ENCODE measurements around the gene MFAP2.
"Not testable (repeated sequence)": the region's sequence is repeated elsewhere in the genome, so short reads cannot be mapped to it uniquely, and the experiment has no call there.

MFAP2 gene

DNA sequence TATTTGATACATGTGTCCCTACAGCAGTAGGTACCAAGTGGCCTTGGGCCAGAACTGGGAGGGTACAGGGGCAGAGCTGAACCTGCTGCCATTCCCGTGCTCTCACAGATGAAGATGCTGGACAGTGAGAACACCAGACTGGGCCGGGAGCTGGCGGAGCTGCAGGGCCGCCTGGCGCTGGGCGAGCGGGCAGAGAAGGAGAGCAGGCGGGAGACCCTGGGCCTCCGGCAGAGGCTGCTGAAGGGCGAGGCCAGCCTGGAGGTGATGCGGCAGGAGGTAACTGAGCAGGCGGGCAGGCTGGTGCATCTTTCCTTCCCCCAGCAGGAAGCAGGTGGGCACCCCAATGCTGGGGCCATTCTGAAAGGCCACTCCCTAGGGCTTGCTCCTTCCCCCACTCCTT lies 21.9 kb downstream of the MFAP2 start:
- DNase-seq, result no peak

DNA sequence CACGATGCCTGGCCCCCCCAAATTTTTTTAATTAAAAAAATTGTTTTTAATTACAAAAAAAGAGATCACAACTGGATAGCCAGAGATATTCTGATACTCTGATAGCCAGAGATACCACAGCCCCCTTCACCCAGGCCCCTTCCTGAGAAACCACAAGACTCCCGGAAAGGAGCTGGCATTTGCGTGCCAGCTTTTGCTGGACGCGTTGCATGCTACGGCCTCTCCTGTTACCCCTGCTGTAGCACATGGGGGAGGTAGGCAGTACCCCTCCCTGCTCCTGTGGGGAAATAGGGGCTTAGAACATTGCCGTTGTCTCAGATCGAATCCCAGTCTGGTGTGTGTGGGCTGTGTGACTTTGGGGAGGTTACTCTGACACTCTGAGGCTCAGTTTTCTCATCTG lies 22.7 kb downstream of the MFAP2 start:
- DNase-seq, result no peak

DNA sequence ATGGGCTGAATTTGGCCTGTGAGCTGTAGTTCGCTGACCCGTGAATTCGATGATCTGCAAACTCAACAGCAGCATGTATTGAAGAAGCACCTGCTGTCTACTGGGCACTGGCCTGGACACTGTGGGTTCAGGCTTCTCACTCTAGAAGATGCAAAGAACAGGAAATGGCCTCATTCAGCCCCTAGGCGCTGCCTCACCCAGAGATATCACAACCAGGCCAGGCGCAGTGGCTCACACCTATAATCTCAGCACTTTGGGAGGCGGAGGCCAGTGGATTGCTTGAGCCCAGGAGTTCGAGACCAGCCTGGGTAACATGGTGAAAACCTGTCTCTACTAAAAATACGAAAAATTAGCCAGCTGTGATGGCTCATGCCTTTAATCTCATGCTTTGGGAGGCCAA lies 23.6 kb downstream of the MFAP2 start:
- no peak for DNase-seq

DNA sequence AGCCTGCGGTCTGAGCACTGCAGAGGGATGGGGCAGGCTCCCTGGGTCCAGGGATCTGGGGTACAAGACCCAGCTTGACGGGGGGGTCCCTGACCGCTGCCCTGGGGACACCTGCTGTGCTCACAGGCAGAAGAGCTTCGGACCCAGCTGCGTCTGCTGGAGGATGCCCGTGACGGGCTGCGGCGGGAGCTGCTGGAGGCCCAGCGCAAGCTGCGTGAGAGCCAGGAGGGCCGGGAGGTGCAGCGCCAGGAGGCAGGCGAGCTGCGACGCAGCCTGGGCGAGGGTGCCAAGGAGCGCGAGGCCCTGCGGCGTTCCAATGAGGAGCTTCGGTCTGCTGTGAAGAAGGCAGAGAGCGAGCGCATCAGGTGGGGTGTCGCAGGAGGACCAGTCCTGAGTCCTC lies 25.2 kb downstream of the MFAP2 start:
- no peak for DNase-seq

DNA sequence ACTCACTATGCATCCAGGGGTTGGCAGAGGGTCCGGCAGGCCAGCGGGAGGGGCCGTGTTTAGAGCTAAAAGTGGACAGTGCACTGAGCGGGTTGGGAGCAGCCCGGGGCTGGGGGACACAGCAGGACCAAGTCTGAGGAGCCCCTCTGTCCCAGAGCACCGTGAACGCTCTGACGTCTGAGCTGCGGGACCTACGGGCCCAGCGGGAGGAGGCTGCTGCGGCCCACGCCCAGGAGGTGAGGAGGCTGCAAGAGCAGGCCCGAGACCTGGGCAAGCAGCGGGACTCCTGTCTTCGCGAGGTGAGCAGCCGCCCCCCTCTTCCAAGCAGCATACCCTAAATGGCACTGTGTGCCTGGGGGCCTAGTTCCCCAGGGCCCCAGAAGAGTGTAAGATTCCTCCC lies 25.8 kb downstream of the MFAP2 start:
- DNase-seq, result no peak

DNA sequence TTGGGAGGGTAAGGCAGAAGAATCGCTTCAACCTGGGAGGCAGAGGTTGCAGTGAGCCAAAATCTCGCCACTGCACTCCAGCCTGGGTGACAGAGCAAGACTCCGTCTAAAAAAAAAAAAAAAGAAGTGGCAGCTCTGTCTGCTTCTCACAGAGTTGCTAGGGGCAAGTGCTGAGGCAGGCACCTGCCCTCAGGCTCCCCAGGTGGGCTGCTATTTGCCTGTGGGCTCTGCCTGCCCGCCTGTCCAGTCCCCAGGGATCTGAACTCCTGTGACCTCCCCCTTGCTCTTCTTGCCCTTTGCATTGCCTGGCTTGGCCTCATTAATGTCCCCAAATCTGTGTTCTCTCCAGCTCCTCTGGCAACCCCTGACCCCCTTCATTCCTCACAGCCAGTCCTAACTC lies 28.0 kb downstream of the MFAP2 start:
- not testable (repeated sequence) for DNase-seq

DNA sequence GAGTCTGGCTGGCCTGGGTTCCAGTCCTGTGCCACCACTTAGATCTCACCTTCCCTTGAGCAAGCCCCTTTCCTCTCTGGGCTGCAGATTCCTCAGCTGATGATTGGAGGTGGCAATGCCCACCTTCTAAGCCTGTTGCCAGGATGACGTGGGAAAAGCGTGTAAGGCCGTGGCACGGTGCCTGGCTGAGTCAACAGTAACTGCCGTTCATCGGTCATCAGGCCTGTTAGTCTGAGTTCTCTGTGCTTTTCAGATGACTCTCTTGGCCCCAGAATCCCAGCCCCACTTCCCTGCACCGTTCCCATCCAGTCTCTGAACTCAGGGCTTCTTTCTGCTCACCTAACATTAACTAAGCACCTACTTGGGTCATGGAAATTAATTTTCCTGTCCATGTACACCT lies 31.4 kb downstream of the MFAP2 start:
- DNase-seq, result not testable (repeated sequence)

DNA sequence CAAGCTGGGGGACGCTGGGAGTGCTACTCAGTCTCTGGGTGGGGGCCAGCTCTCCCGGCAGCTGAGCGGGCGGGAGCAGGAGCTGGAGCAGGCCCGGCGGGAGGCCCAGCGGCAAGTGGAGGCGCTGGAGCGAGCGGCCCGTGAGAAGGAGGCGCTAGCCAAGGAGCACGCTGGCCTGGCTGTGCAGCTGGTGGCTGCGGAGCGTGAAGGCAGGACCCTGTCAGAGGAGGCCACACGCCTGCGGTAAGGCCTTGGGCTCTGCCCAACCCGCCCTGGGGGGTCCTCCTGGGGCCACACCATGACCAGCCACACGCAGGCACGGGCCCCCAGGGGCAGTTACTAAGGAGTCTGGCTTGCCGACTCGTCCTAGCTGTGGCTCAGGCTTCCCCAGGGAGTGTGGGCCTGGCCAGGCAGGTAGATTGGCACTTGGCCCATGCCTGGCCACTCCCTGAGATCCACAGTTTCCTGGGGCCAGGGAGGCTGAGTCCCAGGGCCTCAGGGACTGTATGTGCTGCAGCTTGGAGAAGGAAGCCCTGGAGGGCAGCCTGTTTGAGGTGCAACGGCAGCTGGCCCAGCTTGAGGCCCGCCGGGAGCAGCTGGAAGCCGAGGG lies 32.0 kb downstream of the MFAP2 start:
- not testable (repeated sequence) for DNase-seq

DNA sequence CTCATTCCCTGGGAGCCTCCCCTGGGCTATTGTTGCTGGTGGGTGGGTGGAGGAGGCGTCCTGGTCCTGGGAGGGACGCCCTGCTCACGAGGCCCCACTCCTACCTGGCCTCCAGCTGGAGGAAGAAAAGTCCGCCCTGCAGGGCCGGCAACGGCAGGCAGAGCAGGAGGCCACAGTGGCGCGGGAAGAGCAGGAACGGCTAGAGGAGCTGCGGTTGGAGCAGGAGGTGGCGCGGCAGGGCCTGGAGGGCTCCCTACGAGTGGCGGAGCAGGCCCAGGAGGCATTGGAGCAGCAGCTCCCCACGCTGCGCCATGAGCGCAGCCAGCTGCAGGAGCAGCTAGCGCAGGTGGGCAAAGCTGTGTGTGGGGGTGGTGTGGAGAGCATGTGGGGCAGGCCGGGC lies 33.8 kb downstream of the MFAP2 start:
- DNase-seq, result no peak

DNA sequence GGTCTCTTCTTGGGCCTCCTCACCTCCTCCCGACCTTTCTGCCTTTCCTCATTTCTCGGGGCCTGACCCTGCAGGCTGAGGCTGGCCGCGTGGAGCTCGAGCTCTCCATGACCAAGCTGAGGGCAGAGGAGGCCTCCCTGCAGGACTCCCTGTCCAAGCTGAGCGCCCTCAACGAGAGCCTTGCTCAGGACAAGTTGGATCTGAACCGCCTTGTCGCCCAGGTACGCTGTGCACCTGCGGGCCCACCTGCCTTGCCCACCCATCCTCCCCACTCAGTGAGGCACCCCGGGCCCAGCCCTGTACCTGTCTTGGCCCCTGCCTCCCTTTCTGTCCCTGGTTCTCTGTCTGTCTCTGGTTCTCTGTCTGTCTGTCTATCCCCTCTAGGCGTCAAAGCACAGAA lies 34.2 kb downstream of the MFAP2 start:
- DNase-seq, result not testable (repeated sequence)

DNA sequence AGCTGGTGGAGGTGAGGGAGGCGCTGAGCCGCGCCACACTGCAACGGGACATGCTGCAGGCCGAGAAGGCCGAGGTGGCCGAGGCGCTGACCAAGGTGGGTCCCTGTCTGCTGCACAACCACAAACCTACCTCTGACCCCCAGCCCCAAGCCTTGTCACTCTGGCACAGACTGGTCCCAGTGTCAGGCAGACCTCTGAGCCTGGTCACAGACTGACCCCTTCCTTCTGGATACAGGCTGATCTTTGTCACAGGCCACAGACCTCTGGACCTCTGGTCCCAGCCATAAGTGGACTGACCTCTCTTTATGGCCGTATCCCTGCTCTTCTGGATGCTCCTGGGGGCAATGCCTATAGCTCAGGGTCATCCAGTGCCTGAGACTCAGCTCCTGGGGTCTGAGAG lies 34.9 kb downstream of the MFAP2 start:
- not testable (repeated sequence) for DNase-seq

DNA sequence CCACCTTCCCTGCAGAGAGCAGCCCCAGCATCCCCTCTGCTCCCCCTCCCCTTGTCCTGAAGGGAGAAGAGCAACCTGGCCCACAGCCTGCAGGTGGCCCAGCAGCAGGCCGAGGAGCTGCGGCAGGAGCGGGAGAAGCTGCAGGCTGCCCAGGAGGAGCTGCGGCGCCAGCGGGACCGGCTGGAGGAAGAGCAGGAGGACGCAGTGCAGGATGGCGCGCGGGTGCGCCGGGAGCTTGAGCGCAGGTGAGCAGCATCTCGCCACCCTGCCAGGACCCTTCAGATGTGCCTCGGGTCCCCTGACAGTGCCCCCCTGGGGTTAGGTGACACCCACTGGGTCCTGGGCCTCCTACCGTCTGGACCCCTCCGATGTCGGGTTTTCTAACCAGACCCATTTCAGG lies 36.4 kb downstream of the MFAP2 start:
- DNase-seq, result no peak

DNA sequence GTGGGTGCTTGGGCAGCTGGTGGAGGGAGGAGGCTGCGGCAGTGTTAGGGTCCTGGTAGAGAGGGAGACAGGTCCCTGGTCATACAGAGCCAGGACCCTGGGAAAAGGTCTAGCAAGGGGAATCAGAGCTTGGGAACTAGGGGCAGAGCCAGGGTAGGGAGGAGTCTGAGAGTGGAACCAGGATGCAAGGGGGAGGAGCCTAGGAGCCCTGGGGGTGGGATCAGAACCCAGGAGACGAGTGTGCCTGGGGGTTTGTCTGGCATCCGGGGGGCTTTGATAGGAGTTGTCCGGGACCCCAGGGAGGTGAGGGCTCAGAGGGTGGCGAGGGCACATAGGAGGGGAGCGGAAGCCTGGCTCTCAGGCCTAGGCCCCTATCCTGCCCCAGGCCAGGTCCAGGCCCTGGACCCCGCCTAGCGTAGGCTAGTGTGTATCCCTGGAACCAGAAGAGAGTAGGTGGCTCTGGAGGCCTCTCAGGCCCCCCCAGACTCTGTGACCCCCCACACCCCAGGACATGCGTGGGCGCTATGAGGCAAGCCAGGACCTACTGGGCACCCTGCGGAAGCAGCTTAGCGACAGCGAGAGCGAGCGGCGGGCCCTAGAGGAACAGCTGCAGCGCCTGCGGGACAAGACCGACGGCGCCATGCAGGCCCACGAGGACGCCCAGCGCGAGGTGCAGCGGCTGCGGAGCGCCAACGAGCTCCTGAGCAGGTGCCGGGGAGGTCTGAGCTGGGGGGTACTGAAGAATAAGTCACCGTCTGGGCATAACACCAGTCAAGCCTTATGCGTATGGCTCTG lies 40.8 kb downstream of the MFAP2 start:
- not testable (repeated sequence) for DNase-seq

DNA sequence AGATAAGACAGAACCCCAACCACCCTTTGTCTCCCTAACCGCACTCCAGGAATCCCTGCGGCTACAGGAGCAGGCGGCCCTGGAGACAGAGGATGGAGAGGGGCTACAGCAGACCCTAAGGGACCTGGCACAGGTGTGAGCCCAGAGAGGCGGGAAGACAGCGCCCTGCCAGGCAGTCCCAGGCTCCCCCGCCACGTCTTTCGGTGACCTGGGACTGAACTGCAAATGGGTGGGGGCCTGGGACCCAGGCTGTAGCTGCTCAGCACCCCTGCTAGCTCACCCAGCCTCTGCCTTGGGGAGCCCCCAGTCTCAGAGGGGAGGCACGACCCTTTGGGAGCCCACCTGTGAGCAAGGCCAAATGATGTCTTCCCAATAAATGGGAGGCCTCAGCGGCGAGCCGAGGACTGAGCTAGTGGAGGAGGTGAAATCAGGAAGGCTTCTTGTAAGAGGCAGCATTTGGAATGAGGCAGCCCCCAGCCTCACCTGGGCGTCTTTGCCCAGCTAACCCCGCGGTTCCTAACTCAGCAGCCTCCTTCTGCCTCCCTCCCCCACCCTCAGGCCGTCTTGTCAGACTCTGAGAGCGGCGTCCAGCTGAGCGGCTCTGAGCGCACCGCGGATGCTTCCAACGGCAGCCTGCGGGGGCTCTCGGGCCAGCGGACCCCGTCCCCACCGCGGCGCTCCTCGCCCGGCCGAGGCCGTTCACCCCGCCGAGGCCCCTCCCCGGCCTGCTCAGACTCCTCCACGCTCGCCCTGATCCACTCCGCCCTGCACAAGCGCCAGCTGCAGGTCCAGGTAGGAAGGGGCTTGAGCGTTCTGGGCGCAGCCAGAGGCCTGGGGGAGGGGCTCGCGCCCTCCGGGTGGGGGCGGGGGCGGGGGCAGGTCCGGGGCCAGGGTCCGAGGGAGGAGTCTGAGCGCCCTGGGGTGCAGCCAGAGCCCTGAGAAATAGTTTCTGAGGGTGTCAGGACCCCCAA lies 41.8 kb downstream of the MFAP2 start:
- no peak for DNase-seq

DNA sequence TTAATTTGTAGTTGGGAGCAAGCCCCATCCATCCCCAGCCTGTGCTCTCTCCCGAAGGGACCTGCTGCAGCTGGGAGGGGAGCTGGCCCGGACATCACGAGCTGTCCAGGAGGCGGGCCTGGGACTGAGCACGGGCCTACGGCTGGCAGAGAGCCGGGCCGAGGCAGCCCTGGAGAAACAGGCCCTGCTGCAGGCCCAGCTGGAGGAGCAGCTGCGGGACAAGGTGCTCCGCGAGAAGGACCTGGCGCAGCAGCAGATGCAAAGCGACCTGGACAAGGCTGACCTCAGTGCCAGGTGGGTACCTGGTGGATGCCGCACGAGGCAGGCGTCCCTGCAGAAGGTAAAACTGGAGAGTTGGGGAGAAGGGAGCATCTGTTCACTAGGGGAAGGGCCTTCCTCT lies 43.8 kb downstream of the MFAP2 start:
- not testable (repeated sequence) for DNase-seq

DNA sequence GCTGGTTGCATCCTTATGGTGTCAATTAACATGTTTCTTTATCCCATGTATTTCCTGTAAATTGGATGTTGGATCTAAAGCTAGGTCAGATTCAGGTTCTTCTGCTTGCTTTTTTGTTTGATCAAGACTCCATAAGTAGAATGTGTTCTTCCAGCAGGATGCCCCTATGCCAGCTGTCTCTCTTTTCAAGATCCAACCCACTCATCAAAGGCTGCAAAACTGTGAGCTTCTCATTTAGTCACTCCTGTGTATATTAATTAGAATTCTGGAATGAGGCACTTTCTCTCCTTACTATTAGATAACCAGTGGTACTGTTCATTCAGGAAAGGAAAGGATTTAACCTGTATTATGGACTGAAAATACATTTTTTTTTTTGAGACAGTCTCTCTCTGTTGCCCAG lies 46.5 kb downstream of the MFAP2 start:
- not testable (repeated sequence) for DNase-seq

DNA sequence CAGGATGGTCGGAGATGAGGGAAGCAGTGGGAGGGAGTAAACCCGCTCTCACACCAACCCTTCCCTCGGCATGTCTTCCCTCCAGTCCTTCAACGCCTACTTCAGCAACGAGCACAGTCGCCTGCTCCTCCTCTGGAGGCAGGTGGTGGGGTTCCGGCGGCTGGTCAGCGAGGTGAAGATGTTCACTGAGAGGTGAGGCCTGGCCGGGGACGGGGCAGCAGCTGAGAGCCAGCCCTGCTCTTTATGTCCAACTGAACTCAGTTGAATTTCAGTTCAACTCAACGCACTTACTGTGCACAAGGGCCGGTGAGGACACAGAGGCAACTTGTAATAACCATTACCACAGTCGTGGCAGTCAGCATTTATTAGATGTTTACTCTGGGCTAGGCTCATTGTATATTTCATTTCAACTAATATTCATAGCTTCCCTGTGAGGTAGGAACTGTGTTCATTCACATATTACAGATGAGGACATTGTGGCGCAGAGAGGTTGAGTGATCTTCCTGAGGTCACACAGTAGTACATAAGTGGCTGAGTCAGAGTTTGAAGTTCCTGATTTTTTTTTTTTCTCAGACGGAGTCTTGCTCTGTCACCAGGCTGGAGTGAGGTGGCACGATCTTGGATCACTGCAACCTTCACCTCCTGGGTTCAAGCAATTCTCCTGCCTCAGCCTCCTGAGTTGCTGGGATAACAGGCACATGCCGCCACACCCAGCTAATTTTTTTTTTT lies 49.0 kb downstream of the MFAP2 start:
- not testable (repeated sequence) for DNase-seq

DNA sequence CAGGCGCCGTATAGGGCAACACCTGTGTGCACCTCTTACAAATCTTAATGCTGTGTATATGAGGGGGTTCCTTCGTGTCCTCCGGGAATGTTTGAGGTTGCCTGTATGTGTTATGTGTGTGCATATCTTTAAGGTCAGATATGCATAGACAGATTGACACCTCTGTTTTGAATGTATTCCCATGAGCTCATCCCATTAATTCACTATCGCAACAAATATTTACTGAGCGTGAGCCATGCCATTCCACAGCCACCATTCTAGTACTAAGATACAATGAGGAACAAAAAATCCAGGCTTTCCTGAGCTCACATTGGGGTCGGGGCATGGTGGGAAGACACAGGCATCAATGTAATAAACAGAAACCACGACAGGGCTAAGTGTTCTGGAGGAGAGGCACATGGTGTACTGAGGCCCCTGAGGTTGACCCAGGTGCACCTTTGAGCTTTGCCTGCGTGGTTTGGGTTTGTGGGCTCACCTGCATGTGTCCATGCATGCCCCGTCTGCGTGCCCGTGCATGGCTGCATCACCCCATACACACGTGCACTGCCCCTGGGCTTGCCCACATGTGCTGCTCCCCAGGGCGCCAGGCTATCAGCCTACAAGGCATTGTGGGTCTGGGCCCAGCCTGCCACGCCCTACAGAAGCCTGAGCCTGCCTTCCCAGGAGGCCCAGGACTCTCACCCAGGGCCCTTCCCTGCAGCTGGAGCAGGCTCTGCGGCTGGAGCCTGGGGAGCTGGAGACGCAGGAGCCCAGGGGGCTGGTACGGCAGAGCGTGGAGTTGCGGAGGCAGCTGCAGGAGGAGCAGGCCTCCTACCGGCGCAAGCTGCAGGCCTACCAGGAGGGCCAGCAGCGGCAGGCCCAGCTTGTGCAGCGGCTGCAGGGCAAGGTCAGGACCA lies 51.0 kb downstream of the MFAP2 start:
- not testable (repeated sequence) for DNase-seq

DNA sequence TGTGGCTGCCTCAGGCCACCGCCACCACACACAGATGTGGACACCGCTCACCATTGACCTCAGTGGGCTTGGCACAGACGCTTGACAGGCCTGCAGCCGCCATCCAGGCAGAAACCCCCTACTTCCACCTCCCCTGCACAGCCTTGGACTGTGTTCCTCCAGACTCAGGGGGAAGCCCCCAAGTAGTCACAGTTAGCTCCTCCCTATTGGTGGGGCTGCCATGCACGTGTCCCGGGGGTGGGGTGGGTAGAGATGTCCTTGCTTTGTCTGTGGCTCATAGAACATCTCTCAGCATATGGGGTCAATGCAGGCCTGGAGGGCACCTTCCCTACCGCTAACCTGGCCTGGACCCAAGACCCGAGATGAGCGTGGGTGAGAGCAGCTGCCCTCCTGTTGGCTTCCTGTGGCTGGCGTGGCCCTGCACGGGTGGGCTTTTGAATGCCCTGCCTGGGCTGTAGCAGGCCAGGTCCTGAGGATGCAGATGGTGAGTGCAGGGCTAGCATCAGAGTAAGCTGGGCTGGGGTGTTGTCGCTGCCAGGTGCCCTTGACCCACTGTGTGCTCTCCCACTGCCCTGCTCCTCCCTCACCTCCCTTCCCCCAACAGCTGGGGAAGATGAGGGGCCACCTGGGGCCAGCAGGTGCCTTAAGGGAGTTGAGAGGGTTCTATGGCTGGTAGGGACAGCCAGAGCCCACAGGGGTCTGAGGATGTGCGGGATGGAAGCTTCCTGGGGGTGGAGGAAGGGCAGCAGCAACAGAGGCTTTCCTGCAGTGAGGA lies 52.5 kb downstream of the MFAP2 start:
- DNase-seq, result no peak

DNA sequence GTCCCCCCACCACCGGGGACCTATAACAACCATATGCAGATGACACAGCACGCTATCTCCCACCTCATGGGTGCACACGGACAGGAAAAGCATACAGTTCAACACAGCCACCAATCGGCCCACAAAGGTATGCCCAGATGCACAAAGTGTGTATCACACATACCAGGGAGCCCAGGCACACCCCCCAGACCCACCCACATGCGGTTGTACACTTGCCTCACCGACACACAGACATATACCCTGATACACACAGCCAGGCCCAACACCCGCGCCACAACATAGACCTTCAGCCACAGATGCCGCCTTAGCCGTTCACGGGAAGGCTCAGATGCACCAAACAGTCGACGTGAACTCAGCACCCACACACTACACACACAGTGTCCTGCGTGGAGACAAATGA lies 53.2 kb downstream of the MFAP2 start:
- no peak for DNase-seq

All from stimulated activated CD4-positive, alpha-beta T cell treated with anti-CD3 and anti-CD28 coated beads, Interleukin-2, amount 100 ng/mL, for 24 hours (primary cell).